Measurements from ENCODE around the gene ACTN1.

The ACTN1 gene

GRCh38 chr14:68908803-68909202 is 70.3 kb downstream of the ACTN1 start:
- ATAC-seq = no peak

GRCh38 chr14:68908201-68908600 is 70.9 kb downstream of the ACTN1 start:
- ATAC-seq = no peak

- ATAC-seq = no peak
Observed at GRCh38 chr14:68906439-68906838, 72.7 kb downstream of the ACTN1 start.

- ATAC-seq = no peak
Observed at GRCh38 chr14:68905107-68905895, 73.8 kb downstream of the ACTN1 start.

- no peak for ATAC-seq
Observed at GRCh38 chr14:68902357-68902756, 76.7 kb downstream of the ACTN1 start.

- peak in 1 of 2 donors; percentile 32 for ATAC-seq
Observed at GRCh38 chr14:68899033-68899603, 80.0 kb downstream of the ACTN1 start.

- ATAC-seq = peak in 1 of 2 donors; percentile 24
Observed at GRCh38 chr14:68898248-68899032, 80.7 kb downstream of the ACTN1 start.

GRCh38 chr14:68897559-68898155 is 81.4 kb downstream of the ACTN1 start:
- ATAC-seq = no peak

GRCh38 chr14:68896132-68896531 is 83.0 kb downstream of the ACTN1 start:
- no peak for ATAC-seq

- no peak for ATAC-seq
Observed at GRCh38 chr14:68894802-68895703, 84.0 kb downstream of the ACTN1 start.

GRCh38 chr14:68894123-68894522 is 85.0 kb downstream of the ACTN1 start:
- ATAC-seq = no peak

GRCh38 chr14:68893566-68893965 is 85.5 kb downstream of the ACTN1 start:
- ATAC-seq = no peak

- no peak for ATAC-seq
Observed at GRCh38 chr14:68892961-68893360, 86.1 kb downstream of the ACTN1 start.

- ATAC-seq = no peak
Observed at GRCh38 chr14:68891851-68892660, 87.0 kb downstream of the ACTN1 start.

GRCh38 chr14:68890173-68890931 is 88.8 kb downstream of the ACTN1 start:
- ATAC-seq = no peak

- ATAC-seq = no peak
Observed at GRCh38 chr14:68888883-68889282, 90.2 kb downstream of the ACTN1 start.

GRCh38 chr14:68888025-68888850 is 90.9 kb downstream of the ACTN1 start:
- ATAC-seq = no peak

GRCh38 chr14:68886109-68886434 is 93.0 kb downstream of the ACTN1 start:
- no peak for ATAC-seq

- ATAC-seq = no peak
Observed at GRCh38 chr14:68885226-68886108, 93.6 kb downstream of the ACTN1 start.
